ENCODE data around the gene PRAC1.

Gene PRAC1

DNA sequence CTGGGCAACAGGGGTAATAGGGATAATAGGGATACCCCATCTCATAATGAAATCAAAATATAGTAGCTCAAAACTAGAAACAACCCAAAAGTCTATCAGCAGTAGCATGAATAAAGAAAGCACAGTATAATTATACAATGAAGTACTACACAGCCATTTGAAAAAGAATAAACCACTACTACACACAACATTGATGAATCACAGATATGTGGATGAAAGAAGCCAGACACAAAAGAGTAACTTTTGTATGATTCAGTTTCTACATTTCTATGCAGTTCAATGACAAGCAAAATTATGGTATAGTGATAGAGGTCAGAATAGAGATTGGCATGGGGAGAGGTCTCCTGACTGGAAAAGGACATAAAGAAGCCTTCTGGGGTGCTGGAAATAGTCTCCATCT is 9.0 kb upstream of the PRAC1 start:
- DNase-seq (ENCODE audit: insufficient read length) (no peak), FAIRE-seq (no peak)
- TF ChIP-seq POLR2AphosphoS5 (IDR thresholded peaks at IDR 0.05; ENCODE audit: low read depth, low read length), result no peak
- TF ChIP-seq TAF1 (IDR thresholded peaks at IDR 0.05; ENCODE audit: borderline replicate concordance, low read depth, low read length), result no peak
- no peak for TF ChIP-seq POLR2A (IDR thresholded peaks at IDR 0.05; ENCODE audit: low read depth, low read length)

DNA sequence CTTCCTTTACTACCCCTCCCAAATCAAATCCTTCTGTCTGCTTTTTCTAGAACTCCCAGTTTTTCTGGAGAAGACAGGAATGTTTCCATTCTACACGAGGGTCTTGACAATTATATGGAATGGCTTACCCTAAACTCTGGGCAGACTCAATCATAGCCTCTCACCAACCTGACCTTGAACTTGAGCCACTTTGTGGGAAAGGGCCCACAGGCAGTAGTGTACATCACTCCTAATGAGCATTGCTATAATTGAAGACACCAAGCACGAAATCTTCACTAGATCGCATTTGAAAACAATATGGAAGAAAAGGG is 7.9 kb upstream of the PRAC1 start:
- FAIRE-seq, result no peak
- no peak for TF ChIP-seq POLR2A (IDR thresholded peaks at IDR 0.05; ENCODE audit: low read depth, low read length)
- no peak for TF ChIP-seq TAF1 (IDR thresholded peaks at IDR 0.05; ENCODE audit: borderline replicate concordance, low read depth, low read length)
- no peak for TF ChIP-seq POLR2AphosphoS5 (IDR thresholded peaks at IDR 0.05; ENCODE audit: low read depth, low read length)
- no peak for DNase-seq (ENCODE audit: insufficient read length)

DNA sequence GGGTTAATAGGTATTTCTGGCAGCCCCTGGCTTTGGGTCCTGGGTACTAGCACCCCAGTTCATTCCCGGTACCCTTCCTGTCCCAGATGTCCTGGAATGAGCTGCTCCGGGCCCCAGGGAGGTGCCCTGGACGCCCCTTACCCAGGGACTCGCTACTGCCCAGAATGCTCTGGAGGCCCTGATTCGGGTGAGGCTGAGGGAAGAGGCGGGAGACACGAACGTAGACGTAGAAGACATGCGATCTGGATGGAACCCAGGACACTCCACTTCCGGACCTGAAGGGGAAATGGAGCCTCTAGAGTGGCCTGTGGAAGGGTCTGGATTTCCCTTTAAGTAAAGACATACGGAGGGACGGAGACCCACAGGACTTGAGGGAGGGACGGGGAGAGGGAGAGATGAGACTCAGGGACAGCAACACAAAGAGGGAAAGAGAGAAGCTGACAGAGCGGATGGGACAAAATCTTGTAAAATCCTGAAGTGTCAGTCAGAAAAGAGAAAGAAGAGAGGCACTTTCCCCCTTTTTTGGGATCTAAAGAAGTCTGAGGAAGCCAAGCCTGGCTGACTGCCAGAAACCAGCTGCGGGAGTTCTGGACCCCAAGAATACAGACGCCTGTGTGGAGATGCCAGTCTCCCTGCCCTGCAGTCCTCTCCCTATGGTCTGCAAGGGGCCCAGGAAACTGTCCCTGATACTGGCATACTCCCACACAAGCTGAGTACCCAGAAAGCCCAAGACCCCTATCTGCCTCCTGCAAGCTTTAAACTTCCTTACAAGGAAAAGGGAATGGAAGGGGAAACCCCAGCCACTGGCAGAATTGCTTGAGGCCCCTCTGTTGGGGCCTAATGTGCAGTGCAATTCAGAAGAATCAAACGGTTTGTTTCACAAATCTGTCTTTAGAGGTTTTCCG is 7.3 kb upstream of the PRAC1 start:
- DNase-seq (ENCODE audit: insufficient read length), result no peak
- no peak for FAIRE-seq
- no peak for TF ChIP-seq TAF1 (IDR thresholded peaks at IDR 0.05; ENCODE audit: borderline replicate concordance, low read depth, low read length)
- TF ChIP-seq POLR2AphosphoS5 (IDR thresholded peaks at IDR 0.05; ENCODE audit: low read depth, low read length), result no peak
- TF ChIP-seq POLR2A (IDR thresholded peaks at IDR 0.05; ENCODE audit: low read depth, low read length), result no peak

GRCh38 chr17:48728232-48729231 is 6.2 kb upstream of the PRAC1 start, which contains the start of gene HOXB13:
Gene HOXB13, minus strand, starts transcription at chr17:48728750. Its CDS starts 157 bp downstream, at chr17:48728593.
- FAIRE-seq (no peak), DNase-seq (ENCODE audit: insufficient read length) (no peak)

GRCh38 chr17:48727415-48728175 is 5.3 kb upstream of the PRAC1 start:
- no peak for DNase-seq (ENCODE audit: insufficient read length)
- no peak for FAIRE-seq
- TF ChIP-seq POLR2AphosphoS5 (IDR thresholded peaks at IDR 0.05; ENCODE audit: low read depth, low read length) (no peak), POLR2A (IDR thresholded peaks at IDR 0.05; ENCODE audit: low read depth, low read length) (no peak), TAF1 (IDR thresholded peaks at IDR 0.05; ENCODE audit: borderline replicate concordance, low read depth, low read length) (no peak)

More at GRCh38 chr17:48728232-48729231, 6.2 kb upstream of the PRAC1 start, which contains the start of gene HOXB13:
- TF ChIP-seq TAF1 (IDR thresholded peaks at IDR 0.05; ENCODE audit: borderline replicate concordance, low read depth, low read length) (no peak), POLR2AphosphoS5 (IDR thresholded peaks at IDR 0.05; ENCODE audit: low read depth, low read length) (no peak), POLR2A (IDR thresholded peaks at IDR 0.05; ENCODE audit: low read depth, low read length) (no peak)

DNA sequence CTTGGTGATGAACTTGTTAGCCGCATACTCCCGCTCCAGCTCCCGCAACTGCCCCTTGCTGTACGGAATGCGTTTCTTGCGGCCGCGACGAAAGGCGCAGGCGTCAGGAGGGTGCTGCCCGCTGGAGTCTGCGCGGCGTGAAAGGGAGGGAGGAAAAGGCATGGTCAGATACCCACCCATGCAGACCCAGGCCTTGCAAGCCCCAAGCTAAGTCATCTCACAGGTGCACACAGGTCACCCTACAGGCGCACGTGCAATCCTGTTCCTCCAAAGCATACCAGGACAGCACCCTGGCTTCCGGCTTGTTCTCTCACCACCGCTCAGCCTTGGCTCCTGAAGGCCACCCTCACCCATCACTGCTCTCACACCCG is 4.6 kb upstream of the PRAC1 start:
- FAIRE-seq (no peak), DNase-seq (ENCODE audit: insufficient read length) (no peak)
- TF ChIP-seq POLR2A (IDR thresholded peaks at IDR 0.05; ENCODE audit: low read depth, low read length) (no peak), POLR2AphosphoS5 (IDR thresholded peaks at IDR 0.05; ENCODE audit: low read depth, low read length) (no peak), TAF1 (IDR thresholded peaks at IDR 0.05; ENCODE audit: borderline replicate concordance, low read depth, low read length) (no peak)

- no peak for DNase-seq (ENCODE audit: insufficient read length)
- no peak for TF ChIP-seq POLR2A (IDR thresholded peaks at IDR 0.05; ENCODE audit: low read depth, low read length)
- no peak for TF ChIP-seq TAF1 (IDR thresholded peaks at IDR 0.05; ENCODE audit: borderline replicate concordance, low read depth, low read length)
- TF ChIP-seq POLR2AphosphoS5 (IDR thresholded peaks at IDR 0.05; ENCODE audit: low read depth, low read length), result no peak
- FAIRE-seq, result no peak
Observed at GRCh38 chr17:48726114-48726915, 4.0 kb upstream of the PRAC1 start.

DNA sequence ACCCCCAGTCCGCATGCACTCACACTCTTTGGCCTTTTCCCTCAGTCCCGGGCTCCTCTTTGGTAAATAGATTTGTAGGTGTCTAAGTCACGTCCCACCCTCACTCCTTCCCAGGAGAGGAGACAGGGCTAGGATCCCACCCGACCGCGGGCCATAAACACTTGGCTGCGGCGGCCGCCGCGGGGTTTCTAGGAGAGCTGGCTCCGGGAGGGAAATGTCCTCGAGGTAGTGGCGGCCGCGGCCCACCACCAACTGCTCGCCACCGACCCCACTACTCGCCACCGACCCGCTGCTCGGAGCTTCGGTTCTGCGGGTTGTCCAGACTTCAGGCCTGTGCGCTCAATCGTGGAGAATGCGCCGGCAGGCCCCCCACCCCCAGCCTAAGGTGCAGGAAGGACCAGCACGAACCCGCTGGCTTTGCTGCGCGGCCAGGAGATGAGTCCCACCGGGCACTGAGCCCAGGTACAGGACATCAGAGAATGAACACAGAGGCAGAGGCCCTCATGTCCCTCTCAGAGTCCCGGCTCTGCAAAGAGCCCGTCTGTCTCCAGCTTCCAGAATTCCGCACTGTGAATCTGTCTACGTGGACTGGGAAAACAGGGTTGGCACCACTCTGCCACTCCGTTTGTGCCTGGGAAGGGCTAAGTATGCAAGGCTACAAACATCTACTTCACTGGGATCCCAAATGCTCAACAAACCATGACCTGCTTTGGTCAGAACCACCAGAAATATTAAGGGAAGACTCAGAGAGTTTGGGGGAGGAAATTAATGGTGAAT is 3.2 kb upstream of the PRAC1 start:
- FAIRE-seq, result no peak
- TF ChIP-seq TAF1 (IDR thresholded peaks at IDR 0.05; ENCODE audit: borderline replicate concordance, low read depth, low read length) (no peak), POLR2AphosphoS5 (IDR thresholded peaks at IDR 0.05; ENCODE audit: low read depth, low read length) (no peak), POLR2A (IDR thresholded peaks at IDR 0.05; ENCODE audit: low read depth, low read length) (no peak)
- DNase-seq (ENCODE audit: insufficient read length), result no peak

- FAIRE-seq (no peak), DNase-seq (ENCODE audit: insufficient read length) (no peak)
- TF ChIP-seq POLR2A (IDR thresholded peaks at IDR 0.05; ENCODE audit: low read depth, low read length) (no peak), TAF1 (IDR thresholded peaks at IDR 0.05; ENCODE audit: borderline replicate concordance, low read depth, low read length) (no peak), POLR2AphosphoS5 (IDR thresholded peaks at IDR 0.05; ENCODE audit: low read depth, low read length) (no peak)
Observed at GRCh38 chr17:48725004-48725287, 2.6 kb upstream of the PRAC1 start.

Data from GM12892 (cell line).